Activated naive CD4-positive, alpha-beta T cell treated with anti-CD3 and anti-CD28 coated beads, Interleukin-2, amount 50 U/mL, for 24 hours (primary cell): ENCODE data around the gene MYO7B.
"Not testable (repeated sequence)": the region's sequence is repeated elsewhere in the genome, so short reads cannot be mapped to it uniquely, and the experiment has no call there.

Experiments
- H3K27ac Mint-ChIP-seq: one replicate; pipeline ENCODE4 v1.8.0; 2021; ENCODE audit warnings: mild to moderate bottlenecking, mixed read lengths
- H3K27me3 Mint-ChIP-seq: one replicate; pipeline ENCODE4 v1.8.0; 2021; ENCODE audit warnings: mixed read lengths
- H3K36me3 Mint-ChIP-seq: one replicate; pipeline ENCODE4 v1.8.0; 2021; ENCODE audit warnings: mixed read lengths
- H3K4me1 Mint-ChIP-seq: one replicate; pipeline ENCODE4 v1.8.0; 2021; ENCODE audit warnings: mixed read lengths
- H3K4me3 Mint-ChIP-seq: one replicate; pipeline ENCODE4 v1.8.0; 2021; ENCODE audit warnings: mild to moderate bottlenecking, mixed read lengths
- H3K9me3 Mint-ChIP-seq: one replicate; pipeline ENCODE4 v1.8.0; 2021; ENCODE audit warnings: mixed read lengths

Gene MYO7B

GRCh38 chr2:127514485-127514884 is 21.0 kb upstream of the MYO7B start:
- no peak overlapping the region for H3K4me3 Mint-ChIP-seq
- peaks cover 18% of the 10 kb centered on the region for H3K36me3 Mint-ChIP-seq
- H3K27me3 Mint-ChIP-seq = no peaks in the 10 kb centered on the region
- peak overlapping the region; percentile 46 for H3K27ac Mint-ChIP-seq
- H3K4me1 Mint-ChIP-seq = peaks cover 87% of the 10 kb centered on the region
- no peaks in the 10 kb centered on the region for H3K9me3 Mint-ChIP-seq

GRCh38 chr2:127515383-127515915 is 20.0 kb upstream of the MYO7B start:
- peaks cover 83% of the 10 kb centered on the region for H3K4me1 Mint-ChIP-seq
- no peaks in the 10 kb centered on the region for H3K9me3 Mint-ChIP-seq
- H3K27me3 Mint-ChIP-seq = no peaks in the 10 kb centered on the region
- no peak overlapping the region for H3K4me3 Mint-ChIP-seq
- H3K27ac Mint-ChIP-seq = peak overlapping the region; percentile 36
- peaks cover 21% of the 10 kb centered on the region for H3K36me3 Mint-ChIP-seq

DNA sequence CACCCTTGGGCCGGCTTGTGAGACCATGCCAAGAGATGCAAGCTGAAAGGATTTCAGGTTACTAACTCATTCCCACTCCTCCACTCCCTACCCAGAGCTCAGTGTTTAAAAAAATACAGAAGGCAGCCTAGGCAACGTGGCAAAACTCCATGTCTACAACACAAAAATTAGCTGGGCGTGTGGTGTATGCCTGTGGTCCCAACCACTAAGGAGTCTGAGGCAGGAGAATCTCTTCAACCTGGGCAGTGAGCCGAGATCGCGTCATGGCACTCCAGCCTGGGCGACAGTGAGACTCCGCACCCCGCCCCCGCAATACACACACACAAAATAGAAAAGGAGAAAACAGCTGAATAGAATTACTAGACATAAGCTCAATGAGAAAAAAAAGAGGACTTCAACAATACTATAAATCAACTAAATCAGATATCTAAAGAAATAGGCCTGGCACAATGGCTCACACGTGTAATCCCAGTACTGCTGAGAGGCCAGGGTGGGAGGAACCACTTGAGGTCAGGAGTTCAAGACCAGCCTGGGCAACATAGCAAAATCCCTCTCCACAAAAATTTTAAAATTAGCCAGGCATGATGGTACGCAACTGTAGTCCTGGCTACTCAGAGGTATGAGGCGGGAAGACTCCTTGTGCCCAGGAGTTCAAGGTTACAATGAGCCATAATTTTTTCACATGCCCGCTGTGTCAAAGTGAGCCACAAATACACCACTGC is 19.3 kb upstream of the MYO7B start:
- H3K4me1 Mint-ChIP-seq = peaks cover 79% of the 10 kb centered on the region
- peaks cover 24% of the 10 kb centered on the region for H3K36me3 Mint-ChIP-seq
- H3K27ac Mint-ChIP-seq = peak overlapping the region; percentile 9
- no peak overlapping the region for H3K4me3 Mint-ChIP-seq
- no peaks in the 10 kb centered on the region for H3K27me3 Mint-ChIP-seq
- H3K9me3 Mint-ChIP-seq = no peaks in the 10 kb centered on the region

DNA sequence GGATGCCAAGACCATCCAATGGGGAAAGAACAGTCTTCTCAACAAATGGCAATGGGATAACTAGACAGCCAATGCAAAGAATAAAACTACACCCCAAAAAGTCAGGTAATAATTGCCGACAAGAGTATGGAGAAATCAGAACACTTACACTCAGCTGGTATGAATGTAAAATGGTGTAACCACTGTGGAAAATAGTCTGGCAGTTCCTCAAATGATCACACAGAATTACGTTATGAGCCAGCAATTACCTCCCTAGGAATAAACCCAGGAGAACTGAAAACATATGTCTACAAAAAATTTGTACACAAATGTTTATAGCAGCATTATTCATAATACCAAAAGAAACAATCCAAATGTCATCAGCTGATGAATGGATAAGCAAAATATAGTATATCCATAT is 18.0 kb upstream of the MYO7B start:
- peaks cover 23% of the 10 kb centered on the region for H3K36me3 Mint-ChIP-seq

DNA sequence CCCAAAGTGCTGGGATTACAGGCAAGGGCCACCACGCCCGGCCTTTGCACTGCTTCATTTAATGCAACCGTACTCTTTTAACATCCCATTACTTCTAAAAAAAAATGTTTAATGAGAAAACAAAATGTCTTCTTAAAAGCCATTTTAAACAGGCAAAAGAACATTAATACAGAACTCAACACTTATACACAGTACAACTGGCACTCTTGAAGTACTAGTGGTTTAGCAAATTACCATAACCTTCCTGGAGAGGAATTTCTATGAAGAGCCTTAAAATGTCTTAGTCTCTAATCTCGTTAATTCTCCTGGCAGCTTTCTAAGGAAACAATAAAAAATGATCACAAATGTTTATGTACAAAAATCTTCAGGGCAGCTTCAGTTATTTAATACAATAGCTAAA is 15.1 kb upstream of the MYO7B start:
- peaks cover 16% of the 10 kb centered on the region for H3K36me3 Mint-ChIP-seq
- no peaks in the 10 kb centered on the region for H3K9me3 Mint-ChIP-seq
- H3K4me3 Mint-ChIP-seq = no peak overlapping the region
- no peaks in the 10 kb centered on the region for H3K27me3 Mint-ChIP-seq
- peaks cover 63% of the 10 kb centered on the region for H3K4me1 Mint-ChIP-seq
- H3K27ac Mint-ChIP-seq = no peak overlapping the region

More for the DNA sequence above, 18.0 kb upstream of the MYO7B start:
- H3K4me3 Mint-ChIP-seq = no peak overlapping the region
- no peaks in the 10 kb centered on the region for H3K27me3 Mint-ChIP-seq
- no peaks in the 10 kb centered on the region for H3K9me3 Mint-ChIP-seq
- H3K27ac Mint-ChIP-seq = peak overlapping the region; percentile 38
- peaks cover 79% of the 10 kb centered on the region for H3K4me1 Mint-ChIP-seq

DNA sequence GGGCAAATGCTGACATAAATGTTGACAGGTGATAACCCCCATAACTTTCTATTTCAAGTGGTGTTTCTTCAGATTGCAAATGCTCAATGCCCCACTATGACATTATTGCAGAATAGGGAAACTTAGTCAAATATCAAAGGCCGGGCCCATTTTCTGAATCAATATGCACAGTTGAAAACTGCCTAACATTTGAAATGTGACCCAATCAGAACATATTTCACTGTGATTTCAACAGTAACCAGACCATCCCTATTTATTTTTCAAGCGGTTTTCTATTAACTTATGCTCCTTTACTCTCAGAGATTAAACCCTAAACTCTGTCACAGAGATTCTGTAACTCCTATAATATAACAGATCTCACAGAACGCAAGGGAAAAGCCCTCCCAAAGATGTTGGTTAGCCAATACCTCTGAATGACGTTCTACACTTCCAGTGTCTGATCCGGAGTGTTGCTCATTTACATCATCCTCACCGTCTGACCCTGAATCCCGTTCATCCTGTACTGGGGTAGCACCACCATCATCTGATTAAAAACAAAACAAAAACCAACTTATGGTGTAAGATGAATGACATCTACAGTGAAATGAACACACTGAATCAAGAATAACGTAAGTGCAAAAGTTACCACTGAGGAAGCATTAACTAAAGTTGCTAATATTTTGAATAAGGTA is 12.1 kb upstream of the MYO7B start:
- peaks cover 48% of the 10 kb centered on the region for H3K4me1 Mint-ChIP-seq
- peak overlapping the region; percentile 51 for H3K4me3 Mint-ChIP-seq
- H3K9me3 Mint-ChIP-seq = no peaks in the 10 kb centered on the region
- no peaks in the 10 kb centered on the region for H3K27me3 Mint-ChIP-seq
- no peak overlapping the region for H3K27ac Mint-ChIP-seq
- peaks cover 11% of the 10 kb centered on the region for H3K36me3 Mint-ChIP-seq

DNA sequence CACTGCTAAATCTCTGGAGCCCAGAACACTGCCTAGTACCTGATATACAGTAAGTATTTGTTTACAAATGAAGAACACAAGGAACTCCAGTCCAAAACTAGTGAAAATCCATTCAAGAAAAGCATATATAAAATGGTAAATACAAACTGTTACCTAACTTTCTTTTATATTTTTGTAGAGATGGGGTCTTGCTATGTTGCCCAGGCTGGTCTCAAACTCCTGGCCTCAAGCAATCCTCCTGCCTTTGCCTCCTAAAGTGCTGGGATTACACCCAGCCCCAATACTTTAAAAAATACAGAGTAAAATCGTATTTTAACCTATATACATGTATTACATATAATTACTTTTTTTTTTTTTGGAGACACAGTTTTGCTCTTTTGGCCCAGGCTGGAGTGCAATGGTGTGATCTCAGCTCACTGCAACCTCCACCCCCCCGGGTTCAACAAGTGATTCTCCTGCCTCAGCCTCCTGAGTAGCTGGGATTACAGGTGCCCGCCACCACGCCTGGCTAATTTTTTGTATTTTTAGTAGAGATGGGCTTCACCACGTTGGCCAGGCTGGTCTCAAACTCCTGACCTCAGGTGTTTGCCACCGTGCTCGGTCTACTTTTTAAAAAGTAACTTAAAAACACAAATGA is 11.2 kb upstream of the MYO7B start:
- not testable (repeated sequence) for H3K27me3 Mint-ChIP-seq, H3K27ac Mint-ChIP-seq, H3K9me3 Mint-ChIP-seq
- Mint-ChIP-seq H3K4me3 (peak overlapping the region; percentile 59), H3K36me3 (peaks cover 11% of the 10 kb centered on the region), H3K4me1 (peaks cover 48% of the 10 kb centered on the region)

DNA sequence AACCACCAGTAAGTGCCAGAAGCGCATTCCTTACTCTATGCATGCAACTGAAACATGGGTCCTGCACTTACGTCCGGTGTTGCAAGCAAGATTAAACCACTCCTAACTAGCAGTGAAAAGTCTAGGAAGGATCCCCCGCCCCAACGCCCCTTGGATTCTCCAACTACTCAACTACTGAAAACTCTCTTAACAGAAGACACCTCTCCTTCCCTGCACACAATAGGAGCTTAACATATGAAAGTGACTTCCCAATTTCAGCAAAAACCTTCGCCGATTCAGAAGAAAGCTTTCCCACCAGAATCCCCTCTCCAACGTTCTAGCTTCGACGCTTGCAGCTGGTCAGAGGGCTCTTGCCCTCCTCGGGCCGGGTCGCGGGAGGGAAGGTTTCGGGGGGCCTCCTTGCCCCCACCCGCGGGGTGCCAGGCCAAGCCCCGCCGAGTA is 9.8 kb upstream of the MYO7B start:
- peaks cover 4% of the 10 kb centered on the region for H3K9me3 Mint-ChIP-seq
- peaks cover 6% of the 10 kb centered on the region for H3K36me3 Mint-ChIP-seq
- no peaks in the 10 kb centered on the region for H3K27me3 Mint-ChIP-seq
- peaks cover 38% of the 10 kb centered on the region for H3K4me1 Mint-ChIP-seq
- H3K27ac Mint-ChIP-seq = peak overlapping the region; percentile 99
- peak overlapping the region; percentile 96 for H3K4me3 Mint-ChIP-seq

- H3K27ac Mint-ChIP-seq = peak within 1 kb of the TSS; percentile 99
- no peaks in the 10 kb centered on the region for H3K27me3 Mint-ChIP-seq
- H3K4me3 Mint-ChIP-seq = peak within 1 kb of the TSS; percentile 96
- peaks cover 35% of the 10 kb centered on the region for H3K4me1 Mint-ChIP-seq
- peaks cover 6% of the 10 kb centered on the region for H3K36me3 Mint-ChIP-seq
- peaks cover 4% of the 10 kb centered on the region for H3K9me3 Mint-ChIP-seq
Measured at GRCh38 chr2:127526132-127527000, 9.1 kb upstream of the MYO7B start, which contains the start of gene IWS1. IWS1 (minus strand) TSS chr2:127526489; CDS start chr2:127526208, 281 bp downstream.

- no peaks in the 10 kb centered on the region for H3K27me3 Mint-ChIP-seq
- peak overlapping the region; percentile 99 for H3K27ac Mint-ChIP-seq
- H3K36me3 Mint-ChIP-seq = peaks cover 4% of the 10 kb centered on the region
- H3K4me1 Mint-ChIP-seq = peaks cover 27% of the 10 kb centered on the region
- peaks cover 4% of the 10 kb centered on the region for H3K9me3 Mint-ChIP-seq
- peak overlapping the region; percentile 96 for H3K4me3 Mint-ChIP-seq
Measured at GRCh38 chr2:127527001-127527804, 8.3 kb upstream of the MYO7B start.

- Mint-ChIP-seq H3K27me3 (no peaks in the 10 kb centered on the region), H3K27ac (no peak overlapping the region), H3K4me1 (peaks cover 18% of the 10 kb centered on the region), H3K9me3 (peaks cover 4% of the 10 kb centered on the region), H3K36me3 (peaks cover 3% of the 10 kb centered on the region), H3K4me3 (no peak overlapping the region)
Measured at GRCh38 chr2:127528487-127528886, 7.0 kb upstream of the MYO7B start.

DNA sequence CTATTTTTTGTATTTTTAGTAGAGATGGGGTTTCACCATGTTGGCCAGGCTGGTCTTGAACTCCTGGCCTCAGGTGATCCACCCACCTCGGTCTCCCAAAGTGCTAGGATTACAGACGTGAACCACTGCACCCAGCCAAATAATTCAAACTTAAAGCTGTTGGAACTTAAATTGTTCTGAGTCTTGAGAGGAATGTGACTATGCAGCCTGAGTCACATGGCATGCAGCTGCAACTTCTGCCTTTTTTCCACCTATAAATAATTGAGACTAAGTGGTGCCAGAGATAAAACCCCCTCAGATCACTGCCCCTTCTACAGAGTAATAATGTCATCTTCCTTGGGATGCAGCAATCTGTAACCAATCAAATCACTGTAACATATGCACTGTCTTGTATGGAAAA is 6.1 kb upstream of the MYO7B start:
- H3K4me3 Mint-ChIP-seq, H3K27ac Mint-ChIP-seq, H3K36me3 Mint-ChIP-seq, H3K27me3 Mint-ChIP-seq, H3K9me3 Mint-ChIP-seq: not testable (repeated sequence)
- peaks cover 12% of the 10 kb centered on the region for H3K4me1 Mint-ChIP-seq

DNA sequence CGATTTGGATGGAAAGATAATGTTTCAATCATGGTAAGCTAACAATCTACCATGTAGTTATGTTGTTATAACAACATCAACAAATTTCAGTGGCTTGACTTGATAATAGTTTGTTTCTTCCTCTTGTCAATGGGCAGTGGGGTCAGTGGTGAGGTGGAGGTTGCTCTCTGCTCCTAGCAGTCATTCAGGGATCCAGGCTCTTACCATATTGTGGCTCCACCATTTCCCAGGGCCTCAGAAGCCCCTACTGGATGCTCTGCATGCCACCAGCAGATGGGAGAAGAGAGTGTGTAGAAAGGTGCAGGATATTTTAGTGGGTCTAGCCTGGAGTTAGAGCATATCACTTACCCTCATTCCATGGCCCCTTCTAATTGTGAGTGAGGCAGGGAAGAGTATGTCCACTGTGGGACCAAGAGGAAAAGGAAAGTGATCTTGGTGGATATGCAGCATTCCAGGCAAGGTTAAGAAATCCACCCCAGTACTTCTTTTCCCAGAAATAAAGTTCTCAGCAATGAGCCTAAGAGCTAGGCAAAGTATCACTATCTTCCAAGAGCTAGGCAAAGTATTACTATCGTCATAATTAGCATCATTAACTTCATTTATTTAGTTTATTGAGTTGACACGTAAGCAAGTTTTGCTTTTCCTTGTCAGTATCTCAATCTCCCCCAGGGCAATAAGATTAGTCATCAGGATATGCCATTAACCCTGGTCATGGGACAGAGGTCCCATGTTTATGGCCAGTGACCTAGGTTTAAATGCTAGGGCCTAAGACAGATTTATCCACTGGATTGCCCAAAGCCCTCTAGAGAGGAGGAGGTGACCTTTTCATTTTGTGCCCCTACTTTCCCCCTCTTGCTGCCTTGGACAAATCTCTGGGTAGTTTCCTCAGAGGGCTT is 5.0 kb upstream of the MYO7B start:
- Mint-ChIP-seq H3K4me3 (no peak overlapping the region), H3K36me3 (no peaks in the 10 kb centered on the region), H3K9me3 (peaks cover 4% of the 10 kb centered on the region), H3K27ac (no peak overlapping the region), H3K4me1 (peaks cover 12% of the 10 kb centered on the region), H3K27me3 (no peaks in the 10 kb centered on the region)

GRCh38 chr2:127531221-127531648 is 4.2 kb upstream of the MYO7B start:
- Mint-ChIP-seq H3K9me3 (peaks cover 4% of the 10 kb centered on the region), H3K27me3 (no peaks in the 10 kb centered on the region), H3K4me1 (peaks cover 12% of the 10 kb centered on the region), H3K27ac (no peak overlapping the region), H3K4me3 (no peak overlapping the region), H3K36me3 (no peaks in the 10 kb centered on the region)
